Natural killer cell (primary cell): Measurements from ENCODE around the gene SDR42E1. TPM values are rescaled to one million over a fixed set of nuclear protein-coding genes. Genes with fewer than 3 reads are reported as not detected.

ENCODE experiments used
- ATAC-seq, 3 donors: fragments of 150-1000 bp in 2 of 3; fragments of 200-7000 bp in 1 of 3; cut with Tn5 transposase; 1 replicate in 1 of 3; 2 replicates in 2 of 3; pipeline ENCODE4 v1.10.0; 2021; ENCODE audit warnings: mild to moderate bottlenecking in 2 of 3, moderate library complexity in 2 of 3
- DNase-seq, 2 donors: peaks; one replicate each; pipeline versions ENCODE4 v3.0.0 to v3.0.0-alpha.2; 2013 to 2021; ENCODE audit warnings: mixed read lengths in 1 of 2
- H3K27ac ChIP-seq: one replicate; pipeline ENCODE4 v1.5.1; 2013; ENCODE audit warnings: mild to moderate bottlenecking, low read length
- H3K27me3 ChIP-seq: one replicate; pipeline ENCODE4 v1.6.1; 2013; ENCODE audit warnings: low read length; ENCODE audit not compliant: control insufficient read depth, insufficient read depth
- H3K36me3 ChIP-seq: one replicate; pipeline ENCODE4 v1.6.1; 2013; ENCODE audit warnings: low read length; ENCODE audit not compliant: control insufficient read depth, insufficient read depth
- H3K4me1 ChIP-seq: one replicate; pipeline ENCODE4 v1.6.1; 2013; ENCODE audit warnings: low read length; ENCODE audit not compliant: control insufficient read depth, insufficient read depth
- H3K4me3 ChIP-seq: one replicate; pipeline ENCODE4 v1.5.1; 2013; ENCODE audit warnings: low read length
- H3K9me3 ChIP-seq: one replicate; pipeline ENCODE4 v1.6.1; 2013; ENCODE audit warnings: low read length; ENCODE audit not compliant: control insufficient read depth, insufficient read depth
- H3K27ac Mint-ChIP-seq, 2 donors: one replicate each; pipeline ENCODE4 v1.8.0; 2022; ENCODE audit warnings: mild to moderate bottlenecking in 2 of 2, mixed read lengths in 2 of 2, moderate library complexity in 1 of 2
- H3K27me3 Mint-ChIP-seq, 2 donors: one replicate each; pipeline ENCODE4 v1.8.0; 2022; ENCODE audit warnings: low read depth in 2 of 2, mixed read lengths in 2 of 2
- H3K36me3 Mint-ChIP-seq: one replicate; pipeline ENCODE4 v1.8.0; 2022; ENCODE audit warnings: mixed read lengths
- H3K4me1 Mint-ChIP-seq, 2 donors: one replicate each; pipeline ENCODE4 v1.8.0; 2022; ENCODE audit warnings: mixed read lengths in 2 of 2
- H3K4me3 Mint-ChIP-seq: one replicate; pipeline ENCODE4 v1.8.0; 2022; ENCODE audit warnings: mild to moderate bottlenecking, moderate library complexity, mixed read lengths
- H3K9me3 Mint-ChIP-seq, 2 donors: one replicate each; pipeline ENCODE4 v1.8.0; 2022; ENCODE audit warnings: mixed read lengths in 2 of 2
- WGBS: methylation state at CpG from one replicate; pipeline ENCODE4 v1.1.7; 2013; ENCODE audit warnings: missing lambda C conversion rate; ENCODE audit not compliant: insufficient coverage; 5-methylcytosine and 5-hydroxymethylcytosine counted together
- intact Hi-C: fragments of 100-400 bp; cut with micrococcal nuclease; formaldehyde crosslinking; loops from one replicate; pipeline ENCODE4 v1.14.2; 2022
- total RNA-seq, 4 donors: library from RNA; stranded (reverse); fragments of 120-200 nt in 1 of 4; gene quantifications; one replicate each; pipeline versions ENCODE4 v1.2.3 to v1.2.4, GENCODE V29; 2013 to 2022
- TF ChIP-seq, protein P1 (sequence below): fragments of 200-600 bp; IDR thresholded peaks from one replicate; pipeline ENCODE4 v1.8.0; 2022; ENCODE audit warnings: antibody characterized with exemption

The SDR42E1 gene
- total RNA-seq, 3 donors from 2014 or later (not counting 1 experiment from before 2014, with no cell fraction given): 3.6 to 8.5 (median 6.3) TPM

DNA sequence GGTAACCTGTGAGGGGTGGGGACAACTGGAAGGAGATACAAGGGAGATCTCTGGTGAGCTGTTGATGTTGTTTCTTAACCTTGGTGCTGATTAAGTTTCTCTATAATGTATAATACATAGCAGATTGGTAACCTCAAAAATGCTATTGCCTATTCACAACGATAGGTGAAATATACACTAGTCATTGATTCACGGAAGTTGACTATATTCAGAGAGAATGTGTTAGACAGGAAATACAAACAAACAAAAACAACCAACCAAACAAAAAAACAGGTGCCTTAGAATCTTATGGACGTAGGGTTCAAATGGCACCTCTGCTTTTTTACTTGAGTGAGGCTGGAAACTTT is 45.3 kb upstream of the SDR42E1 start:
- Mint-ChIP-seq H3K4me1 (no peaks in the 10 kb centered on the region), H3K27ac (no peak overlapping the region), H3K9me3 (no peaks in the 10 kb centered on the region), H3K36me3 (no peaks in the 10 kb centered on the region), H3K27me3 (peaks cover 14 to 44% of the 10 kb centered on the region in 2 donors), H3K4me3 (no peak overlapping the region)
- Histone ChIP-seq H3K4me1 (no peaks in the 10 kb centered on the region), H3K27me3 (peaks cover 8% of the 10 kb centered on the region), H3K36me3 (no peaks in the 10 kb centered on the region), H3K9me3 (no peaks in the 10 kb centered on the region), H3K27ac (no peak overlapping the region), H3K4me3 (no peak overlapping the region)
- DNase-seq (no peak), ATAC-seq (no peak)
- WGBS: 75% methylated on average over 1 of the region's 3 CpGs
- intact Hi-C loops: no loop called here
- TF ChIP-seq, protein P1, sequence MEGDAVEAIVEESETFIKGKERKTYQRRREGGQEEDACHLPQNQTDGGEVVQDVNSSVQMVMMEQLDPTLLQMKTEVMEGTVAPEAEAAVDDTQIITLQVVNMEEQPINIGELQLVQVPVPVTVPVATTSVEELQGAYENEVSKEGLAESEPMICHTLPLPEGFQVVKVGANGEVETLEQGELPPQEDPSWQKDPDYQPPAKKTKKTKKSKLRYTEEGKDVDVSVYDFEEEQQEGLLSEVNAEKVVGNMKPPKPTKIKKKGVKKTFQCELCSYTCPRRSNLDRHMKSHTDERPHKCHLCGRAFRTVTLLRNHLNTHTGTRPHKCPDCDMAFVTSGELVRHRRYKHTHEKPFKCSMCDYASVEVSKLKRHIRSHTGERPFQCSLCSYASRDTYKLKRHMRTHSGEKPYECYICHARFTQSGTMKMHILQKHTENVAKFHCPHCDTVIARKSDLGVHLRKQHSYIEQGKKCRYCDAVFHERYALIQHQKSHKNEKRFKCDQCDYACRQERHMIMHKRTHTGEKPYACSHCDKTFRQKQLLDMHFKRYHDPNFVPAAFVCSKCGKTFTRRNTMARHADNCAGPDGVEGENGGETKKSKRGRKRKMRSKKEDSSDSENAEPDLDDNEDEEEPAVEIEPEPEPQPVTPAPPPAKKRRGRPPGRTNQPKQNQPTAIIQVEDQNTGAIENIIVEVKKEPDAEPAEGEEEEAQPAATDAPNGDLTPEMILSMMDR: no peak

DNA sequence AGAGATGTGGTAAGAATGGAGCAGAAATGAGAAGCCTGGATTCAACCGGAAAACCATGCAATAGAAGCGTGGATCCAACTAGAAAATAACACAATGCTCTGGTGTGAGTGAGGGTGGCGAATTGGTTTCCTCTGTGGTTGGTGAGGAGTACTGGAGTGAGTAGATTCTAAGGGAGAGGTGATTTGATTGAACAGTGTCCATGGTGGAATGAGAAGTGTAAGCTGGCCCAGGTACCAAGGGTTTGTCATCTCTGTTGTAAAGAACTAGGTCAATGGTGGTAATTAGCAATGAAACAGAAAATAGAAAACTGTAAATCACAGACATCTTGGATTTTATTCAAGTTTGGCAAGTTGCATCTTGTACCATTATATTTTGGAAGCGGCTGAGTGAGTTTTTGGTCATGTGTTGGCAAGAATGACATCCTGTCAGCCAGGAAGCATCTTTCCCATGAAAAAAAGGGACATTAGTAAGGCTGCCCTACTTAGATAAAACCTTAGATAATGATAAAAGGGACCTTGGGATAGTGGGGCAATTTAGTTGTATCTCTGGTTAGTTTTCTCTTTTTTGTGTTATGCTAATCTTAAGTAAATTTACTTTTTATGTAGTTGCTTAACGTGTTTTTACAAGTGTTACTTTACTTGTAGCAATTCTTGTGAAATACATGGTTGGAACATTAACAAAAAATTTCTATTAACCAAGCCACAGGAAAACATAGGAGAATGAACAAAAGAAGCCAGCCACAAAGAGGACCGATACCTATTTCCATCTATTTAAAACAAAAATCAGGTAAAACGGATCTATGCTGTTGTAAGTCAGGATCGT is 44.7 kb upstream of the SDR42E1 start:
- intact Hi-C loops: no loop called here
- TF ChIP-seq, protein P1: no peak

DNA sequence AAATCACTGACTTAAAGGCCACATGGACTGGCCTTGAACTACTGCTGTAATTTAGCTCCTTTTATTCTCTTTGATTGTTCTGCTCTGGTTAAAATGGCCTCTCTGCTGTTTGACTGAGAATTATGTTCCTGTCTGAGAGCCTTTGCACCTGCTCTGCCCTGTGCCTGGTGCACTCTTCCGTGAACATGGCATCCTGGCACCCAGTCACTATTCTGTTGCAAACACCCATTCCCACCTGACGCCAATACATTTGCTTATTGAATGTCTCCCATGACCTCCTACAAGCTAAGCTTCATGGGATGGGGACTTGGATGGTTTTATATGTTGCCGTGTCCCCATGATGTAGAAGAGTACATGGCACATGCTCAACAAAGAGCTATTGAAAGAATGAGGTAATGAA is 43.8 kb upstream of the SDR42E1 start:
- Mint-ChIP-seq H3K9me3 (no peaks in the 10 kb centered on the region), H3K4me1 (no peaks in the 10 kb centered on the region), H3K36me3 (no peaks in the 10 kb centered on the region), H3K27ac (no peak overlapping the region), H3K27me3 (peaks cover 13 to 49% of the 10 kb centered on the region in 2 donors), H3K4me3 (no peak overlapping the region)
- 96% methylated on average over 2 of the region's 3 CpGs for WGBS
- Histone ChIP-seq H3K27me3 (peaks cover 5% of the 10 kb centered on the region), H3K4me3 (no peak overlapping the region), H3K36me3 (no peaks in the 10 kb centered on the region), H3K27ac (no peak overlapping the region), H3K4me1 (no peaks in the 10 kb centered on the region), H3K9me3 (no peaks in the 10 kb centered on the region)
- DNase-seq (no peak), ATAC-seq (no peak)
- TF ChIP-seq, protein P1: no peak
- intact Hi-C loops: no loop called here

More for the DNA sequence above, 44.7 kb upstream of the SDR42E1 start:
- H3K9me3 ChIP-seq: no peaks in the 10 kb centered on the region
- no peaks in the 10 kb centered on the region for H3K36me3 Mint-ChIP-seq
- 76% methylated on average over 4 of the region's 8 CpGs for WGBS
- H3K4me1 Mint-ChIP-seq: no peaks in the 10 kb centered on the region
- DNase-seq (no peak), ATAC-seq (no peak)
- H3K27me3 ChIP-seq: peaks cover 8% of the 10 kb centered on the region
- no peaks in the 10 kb centered on the region for H3K9me3 Mint-ChIP-seq
- H3K4me3 Mint-ChIP-seq: no peak overlapping the region
- H3K4me3 ChIP-seq: no peak overlapping the region
- H3K27ac Mint-ChIP-seq: no peak overlapping the region
- no peak overlapping the region for H3K27ac ChIP-seq
- H3K4me1 ChIP-seq: no peaks in the 10 kb centered on the region
- H3K27me3 Mint-ChIP-seq: peaks cover 14 to 48% of the 10 kb centered on the region in 2 donors
- H3K36me3 ChIP-seq: no peaks in the 10 kb centered on the region

DNA sequence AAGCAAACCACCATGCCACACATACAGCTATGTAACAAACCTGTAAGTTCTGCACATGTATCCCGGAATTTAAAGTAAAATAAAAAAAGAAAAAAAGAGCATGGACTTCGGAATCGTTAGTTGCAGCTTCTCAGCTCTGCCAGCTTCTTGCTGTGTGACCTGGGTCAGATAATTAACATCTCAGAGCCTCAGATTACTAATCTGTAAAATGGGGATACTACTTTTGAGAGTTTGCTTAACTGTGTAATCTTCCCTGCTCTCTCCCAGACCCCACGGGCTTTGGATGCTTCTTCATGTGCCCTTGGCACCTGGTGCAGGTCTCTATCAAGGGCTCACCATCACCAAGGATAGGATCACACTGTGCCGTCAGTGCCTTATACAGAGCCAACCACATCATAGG is 40.4 kb upstream of the SDR42E1 start:
- TF ChIP-seq, protein P1: no peak
- intact Hi-C loops: no loop called here
- H3K27ac ChIP-seq: no peak overlapping the region
- Mint-ChIP-seq H3K9me3 (no peaks in the 10 kb centered on the region), H3K4me3 (no peak overlapping the region), H3K27ac (no peak overlapping the region), H3K27me3 (peaks cover 28 to 44% of the 10 kb centered on the region in 2 donors), H3K4me1 (no peaks in the 10 kb centered on the region), H3K36me3 (no peaks in the 10 kb centered on the region)
- WGBS: 84% methylated on average over 5 of the region's 5 CpGs
- H3K4me3 ChIP-seq: no peak overlapping the region
- no peak for ATAC-seq
- no peaks in the 10 kb centered on the region for H3K9me3 ChIP-seq
- no peaks in the 10 kb centered on the region for H3K36me3 ChIP-seq
- DNase-seq: no peak
- peaks cover 4% of the 10 kb centered on the region for H3K27me3 ChIP-seq
- H3K4me1 ChIP-seq: no peaks in the 10 kb centered on the region
